Epithelial cell of esophagus (primary cell): ENCODE data around the gene RASGEF1C.
A peak's percentile ranks its signal among the peaks of the same experiment; 100 is the strongest.
"Not testable (repeated sequence)": the region's sequence is repeated elsewhere in the genome, so short reads cannot be mapped to it uniquely, and the experiment has no call there.

Experiments used
- DNase-seq: peaks from one replicate; pipeline ENCODE4 v3.0.0; 2010; ENCODE audit warnings: low read depth
- H3K4me3 ChIP-seq: 2 replicates; pipeline ENCODE4 v1.5.1; 2011; ENCODE audit warnings: mild to moderate bottlenecking, low read length, control low read depth
- CTCF ChIP-seq: IDR thresholded peaks from 2 replicates; pipeline ENCODE4 v1.5.1; 2011; ENCODE audit warnings: low read depth, mild to moderate bottlenecking, low read length, control low read depth, inconsistent platforms; ENCODE audit not compliant: insufficient read depth; ENCODE audit errors: missing control alignments

Gene RASGEF1C

DNA sequence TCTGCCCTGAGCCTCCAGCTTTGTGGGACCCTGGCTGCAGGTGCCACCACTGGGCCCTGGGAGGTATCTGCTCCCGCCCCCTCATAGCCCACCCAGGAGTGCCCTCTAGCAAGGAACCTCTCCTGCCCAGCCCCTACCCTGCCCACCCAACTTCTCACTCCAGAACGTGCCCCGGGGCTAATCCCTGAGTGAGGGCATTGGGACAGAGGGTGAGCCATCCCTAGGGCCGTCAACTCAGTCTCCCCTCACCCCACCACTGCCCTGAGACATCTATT is 2.7 kb upstream of the RASGEF1C start:
- no peak for DNase-seq
- TF ChIP-seq CTCF = no peak
- H3K4me3 ChIP-seq = no peak overlapping the region

- DNase-seq = no peak
- H3K4me3 ChIP-seq = no peak overlapping the region
- TF ChIP-seq CTCF = no peak
Measured at GRCh38 chr5:180210961-180211760, 2.1 kb upstream of the RASGEF1C start.

GRCh38 chr5:180210077-180210476 is 1.1 kb upstream of the RASGEF1C start:
- H3K4me3 ChIP-seq, DNase-seq: not testable (repeated sequence)

- H3K4me3 ChIP-seq = peak overlapping the region; percentile 11
- no peak for TF ChIP-seq CTCF
- DNase-seq = no peak
Measured at GRCh38 chr5:180208435-180209081, 453 bp downstream of the RASGEF1C start.

DNA sequence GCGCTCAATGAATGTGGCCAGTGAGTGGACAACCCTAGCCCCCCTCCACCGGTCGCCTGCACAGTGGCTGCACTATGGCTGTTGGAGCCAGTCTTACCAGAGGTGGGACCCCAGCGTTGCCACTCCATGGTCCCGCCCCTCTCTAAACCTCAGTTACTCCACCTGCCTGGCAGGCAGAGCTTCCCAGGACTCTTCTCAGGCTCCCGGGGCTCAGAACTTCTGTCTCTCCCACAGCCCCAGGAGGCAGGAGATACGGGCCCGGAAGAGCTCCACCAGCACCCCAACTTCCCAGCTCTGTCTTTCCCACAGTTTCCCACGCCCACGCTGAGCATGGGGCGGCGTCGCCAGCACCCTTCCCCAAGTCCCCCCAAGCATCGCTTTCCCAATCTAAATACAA is 975 bp downstream of the RASGEF1C start:
- no peak overlapping the region for H3K4me3 ChIP-seq
- TF ChIP-seq CTCF = no peak
- no peak for DNase-seq

GRCh38 chr5:180207593-180207992 is 1.4 kb downstream of the RASGEF1C start:
- H3K4me3 ChIP-seq = no peak overlapping the region
- no peak for TF ChIP-seq CTCF
- DNase-seq = no peak

DNA sequence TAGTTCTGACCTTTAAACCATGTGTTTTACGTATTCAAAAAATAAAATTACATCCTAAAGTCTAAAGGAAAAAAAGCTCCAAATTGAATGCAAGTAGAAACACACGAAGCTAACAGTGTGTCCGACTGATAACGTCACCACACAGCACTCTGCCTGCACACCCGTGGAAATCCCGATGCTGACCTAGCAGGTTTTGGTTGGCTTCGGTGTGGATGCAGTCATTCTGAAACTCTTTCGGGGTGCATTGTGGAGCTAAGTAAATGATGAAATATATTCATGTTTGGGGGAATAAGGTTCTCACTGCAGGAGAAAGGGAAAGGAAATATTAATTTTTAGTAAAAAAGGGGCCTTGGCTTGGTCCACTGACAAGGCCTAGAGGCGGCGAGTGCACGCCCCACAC is 2.0 kb downstream of the RASGEF1C start:
- DNase-seq = no peak
- H3K4me3 ChIP-seq = no peak overlapping the region
- TF ChIP-seq CTCF = no peak
